ENCODE data around the gene SPATA3. TPM values are rescaled to one million over a fixed set of nuclear protein-coding genes. Genes with fewer than 3 reads are reported as not detected.

SPATA3 gene
- total and polyA plus RNA-seq, 2 of the 8 experiments (the other 6 are each of a cell fraction or from before 2014, with no cell fraction given): not detected

GRCh38 chr2:230949966-230950873, 45.7 kb upstream of the SPATA3 start:
- Histone ChIP-seq H4K8ac (ENCODE audit: extremely low read depth, insufficient read depth, low read length) (no peak overlapping the region), H3K79me1 (ENCODE audit: low read depth, low read length) (no peaks in the 10 kb centered on the region), H3K23me2 (ENCODE audit: low read depth, low read length) (no peaks in the 10 kb centered on the region), H3K23ac (ENCODE audit: insufficient read length) (no peak overlapping the region), H3K36me3 (ENCODE audit: control insufficient read depth in 2 of 4, insufficient read depth in 4 of 4, low read length in 3 of 4) (no peaks in the 10 kb centered on the region), H2AK5ac (ENCODE audit: low read depth, low read length) (no peak overlapping the region), H3K4me3 (ENCODE audit: extremely low read depth in 1 of 4, insufficient read depth in 2 of 4, low read depth in 3 of 4, low read length in 4 of 4) (no peak overlapping the region), H3K4me2 (ENCODE audit: insufficient read depth in 1 of 2, low read depth in 2 of 2, low read length in 2 of 2) (no peak overlapping the region), H3K4ac (replicated peaks; ENCODE audit: insufficient read length, low read depth, low read length) (no peak overlapping the region), H3K9me3 (ENCODE audit: insufficient read depth in 2 of 2, low read depth in 1 of 2, low read length in 1 of 2) (no peaks in the 10 kb centered on the region), H3K14ac (ENCODE audit: insufficient read length) (no peak overlapping the region), H4K91ac (replicated peaks; ENCODE audit: insufficient read length, low read length) (no peak overlapping the region), H4K5ac (ENCODE audit: insufficient read length, low read depth, low read length) (no peak overlapping the region), H3K27me3 (replicated peaks in 1 of 4; ENCODE audit: control insufficient read depth in 3 of 4, extremely low read depth in 1 of 4, insufficient read depth in 3 of 4, low read length in 3 of 4) (no peaks in the 10 kb centered on the region), H3K27ac (ENCODE audit: low read depth, low read length) (no peak overlapping the region), H3K56ac (replicated peaks; ENCODE audit: insufficient read length, low read depth, low read length) (no peak overlapping the region), H2AFZ (ENCODE audit: low read length) (no peak overlapping the region), H3K79me2 (ENCODE audit: control insufficient read depth in 1 of 2, insufficient read depth in 2 of 2, low read length in 2 of 2) (no peaks in the 10 kb centered on the region), H2BK12ac (ENCODE audit: low read depth, low read length) (no peak overlapping the region), H3K4me1 (replicated peaks in 1 of 4; ENCODE audit: control insufficient read depth in 3 of 4, insufficient read depth in 4 of 4, low read length in 3 of 4) (no peaks in the 10 kb centered on the region), H3K18ac (ENCODE audit: extremely low read depth, low read length) (no peak overlapping the region), H2BK120ac (replicated peaks; ENCODE audit: low read depth, low read length) (no peak overlapping the region), H2BK20ac (ENCODE audit: low read length) (no peak overlapping the region), H4K20me1 (replicated peaks in 1 of 2; ENCODE audit: control insufficient read depth in 1 of 2, insufficient read depth in 2 of 2, low read length in 2 of 2) (no peaks in the 10 kb centered on the region), H2BK5ac (ENCODE audit: low read depth, low read length) (no peak overlapping the region), H3K9ac (replicated peaks in 1 of 4; ENCODE audit: extremely low read depth in 1 of 4, low read depth in 3 of 4, low read length in 3 of 4) (no peak overlapping the region), H2BK15ac (ENCODE audit: low read length) (no peak overlapping the region)
- FAIRE-seq (no peak), DNase-seq (ENCODE audit: low read depth in 1 of 2, low spot score in 2 of 2) (no peak)
- 87% methylated on average over 20 of the region's 20 CpGs; no CpG with 5 or more reads in 1 of the 2 experiments for WGBS, 2 experiments (ENCODE audit: extremely low coverage in 1 of 2, insufficient coverage in 1 of 2, insufficient read length in 1 of 2, insufficient replicate concordance in 2 of 2, low coverage in 1 of 2, low lambda C conversion rate in 2 of 2, missing lambda C conversion rate in 1 of 2)
- CTCF ChIA-PET (ENCODE audit: partially characterized antibody): interaction anchor here (0.6 to 3.3 kb wide), 5 partner anchors 9 to 103 kb away, joined by 3 to 16 read pairs (median 3); no protein-coding TSS in a partner anchor
- POLR2A ChIA-PET (ENCODE audit: partially characterized antibody): no interaction called here
- no peak for TF ChIP-seq RAD21 (IDR thresholded peaks at IDR 0.05 in 1 of 2, conservative IDR thresholded peaks at IDR 0.05 in 1 of 2; ENCODE audit: low read depth in 2 of 2, low read length in 2 of 2)
- no peak for TF ChIP-seq CBX8 (IDR thresholded peaks at IDR 0.05; ENCODE audit: borderline replicate concordance, low read depth, low read length)
- TF ChIP-seq RNF2 (IDR thresholded peaks at IDR 0.05; ENCODE audit: borderline replicate concordance, low read depth, low read length, missing control alignments, poor library complexity, severe bottlenecking): no peak
- no peak for TF ChIP-seq SIX5 (IDR thresholded peaks at IDR 0.05; ENCODE audit: low read depth, low read length)
- no peak for TF ChIP-seq CREB1 (IDR thresholded peaks at IDR 0.05)
- no peak for TF ChIP-seq EP300 (IDR thresholded peaks at IDR 0.05; ENCODE audit: borderline replicate concordance in 1 of 2, low read depth in 2 of 2, low read length in 2 of 2)
- TF ChIP-seq CTBP2 (IDR thresholded peaks at IDR 0.05; ENCODE audit: borderline replicate concordance, insufficient read depth, insufficient read length, low read length): no peak
- TF ChIP-seq SP4 (IDR thresholded peaks at IDR 0.05; ENCODE audit: low read length): no peak
- no peak for TF ChIP-seq JUND (IDR thresholded peaks at IDR 0.05; ENCODE audit: low read length)
- no peak for TF ChIP-seq SIN3A (conservative IDR thresholded peaks at IDR 0.05 in 1 of 2, IDR thresholded peaks at IDR 0.05 in 1 of 2; ENCODE audit: low read depth in 1 of 2, low read length in 2 of 2)
